Gastroesophageal sphincter (tissue), 3 donors: ENCODE results near the gene DGLUCY.

Experiments used
- CTCF ChIP-seq, 4 experiments: fragments of 200-600 bp in 2 of 4; fragments of 450-650 bp in 2 of 4; sonication (generic) in 1 of 4; IDR thresholded peaks; one replicate each; pipeline ENCODE4 v1.5.1; 2017 to 2019; ENCODE audit warnings: antibody characterized with exemption in 4 of 4, mild to moderate bottlenecking in 2 of 4, moderate library complexity in 2 of 4
- POLR2A ChIP-seq, 2 donors: fragments of 450-650 bp; IDR thresholded peaks; one replicate each; pipeline ENCODE4 v1.6.1; 2017; ENCODE audit warnings: antibody characterized with exemption in 2 of 2, mild to moderate bottlenecking in 2 of 2, moderate library complexity in 1 of 2

GRCh38 chr14:91230397-91231035 lies 116.6 kb downstream of the DGLUCY start:
- TF ChIP-seq CTCF (IDR thresholded peaks at IDR 0.05) (no peak), POLR2A (IDR thresholded peaks at IDR 0.05) (no peak)
